GM12892 (cell line): ENCODE measurements around the gene TRMT11.

Source experiments
- POLR2A ChIP-seq: IDR thresholded peaks from 2 replicates; pipeline ENCODE4 v1.6.1; 2011; ENCODE audit warnings: low read depth, low read length, control low read depth
- POLR2AphosphoS5 ChIP-seq: IDR thresholded peaks from 2 replicates; pipeline ENCODE4 v1.6.1; 2011; ENCODE audit warnings: low read depth, low read length, control low read depth
- TAF1 ChIP-seq: IDR thresholded peaks from 2 replicates; pipeline ENCODE4 v1.6.1; 2011; ENCODE audit warnings: low read depth, mild to moderate bottlenecking, control low read depth, low read length, borderline replicate concordance

GRCh38 chr6:126041516-126041915 is 55.2 kb downstream of the TRMT11 start:
- TF ChIP-seq TAF1, result no peak
- TF ChIP-seq POLR2A, result no peak
- no peak for TF ChIP-seq POLR2AphosphoS5
